BJ (cell line): ENCODE measurements around the gene ZNF148. TPM values are rescaled to one million over a fixed set of nuclear protein-coding genes. Genes with fewer than 3 reads are reported as not detected.

Source experiments
- CTCF ChIA-PET: fragments of 350-600 bp; formaldehyde crosslinking; extraction: SDS; loops from one replicate; lab custom pipeline; 2021; ENCODE audit warnings: antibody characterized with exemption, inconsistent platforms; lab: Yijun Ruan, JAX
- POLR2A ChIA-PET: fragments of 300-600 bp; sonication (Branson Sonifier 250); formaldehyde crosslinking; extraction: SDS; loops from one replicate; lab custom pipeline; 2021; ENCODE audit warnings: antibody characterized with exemption; lab: Charles Lee
- DNase-seq: peaks from one replicate; pipeline ENCODE4 v3.0.0-alpha.2; 2011; ENCODE audit warnings: low read depth
- H3K27me3 ChIP-seq: 2 replicates; pipeline ENCODE4 v1.6.0; 2011; ENCODE audit warnings: low read length; ENCODE audit not compliant: control insufficient read depth, insufficient read depth
- H3K36me3 ChIP-seq: 2 replicates; pipeline ENCODE4 v1.5.1; 2011; ENCODE audit warnings: low read length; ENCODE audit not compliant: control insufficient read depth, insufficient read depth
- H3K4me3 ChIP-seq: 2 replicates; pipeline ENCODE4 v1.5.1; 2011; ENCODE audit warnings: low read depth, mild to moderate bottlenecking, control low read depth, low read length
- polyA plus RNA-seq: library from polyadenylated mRNA; depleted of rRNA; stranded (reverse); fragments of >200 nt; gene quantifications from 2 replicates; pipeline ENCODE4 v1.2.3, GENCODE V29; 2011
- TF ChIP-seq, protein P1 (sequence below): IDR thresholded peaks from 2 replicates; pipeline ENCODE4 v1.5.1; 2011; ENCODE audit warnings: low read depth, mild to moderate bottlenecking, control low read depth, inconsistent platforms, low read length, moderate library complexity; ENCODE audit not compliant: insufficient read depth

Gene ZNF148
- polyA plus RNA-seq, 1 experiment: 18.4 TPM

DNA sequence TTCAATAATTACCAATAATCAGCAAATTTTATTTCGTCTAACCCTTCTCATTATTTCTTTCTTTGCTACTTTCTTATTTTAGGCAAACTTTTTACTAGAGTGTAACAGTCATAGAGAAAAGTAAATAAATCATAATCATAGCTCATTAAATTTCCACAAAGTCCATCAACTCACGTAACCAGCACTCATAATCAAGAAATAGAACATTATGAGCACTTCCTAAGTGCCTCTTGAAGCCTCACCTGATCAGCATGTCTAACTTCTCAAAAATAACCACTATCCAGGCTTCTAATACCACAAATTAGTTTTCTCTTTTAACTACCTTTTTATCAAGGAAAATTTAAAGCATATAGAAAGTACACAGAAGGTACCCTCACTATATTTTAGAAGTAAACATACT is 124.2 kb downstream of the ZNF148 start:
- TF ChIP-seq, protein P1, sequence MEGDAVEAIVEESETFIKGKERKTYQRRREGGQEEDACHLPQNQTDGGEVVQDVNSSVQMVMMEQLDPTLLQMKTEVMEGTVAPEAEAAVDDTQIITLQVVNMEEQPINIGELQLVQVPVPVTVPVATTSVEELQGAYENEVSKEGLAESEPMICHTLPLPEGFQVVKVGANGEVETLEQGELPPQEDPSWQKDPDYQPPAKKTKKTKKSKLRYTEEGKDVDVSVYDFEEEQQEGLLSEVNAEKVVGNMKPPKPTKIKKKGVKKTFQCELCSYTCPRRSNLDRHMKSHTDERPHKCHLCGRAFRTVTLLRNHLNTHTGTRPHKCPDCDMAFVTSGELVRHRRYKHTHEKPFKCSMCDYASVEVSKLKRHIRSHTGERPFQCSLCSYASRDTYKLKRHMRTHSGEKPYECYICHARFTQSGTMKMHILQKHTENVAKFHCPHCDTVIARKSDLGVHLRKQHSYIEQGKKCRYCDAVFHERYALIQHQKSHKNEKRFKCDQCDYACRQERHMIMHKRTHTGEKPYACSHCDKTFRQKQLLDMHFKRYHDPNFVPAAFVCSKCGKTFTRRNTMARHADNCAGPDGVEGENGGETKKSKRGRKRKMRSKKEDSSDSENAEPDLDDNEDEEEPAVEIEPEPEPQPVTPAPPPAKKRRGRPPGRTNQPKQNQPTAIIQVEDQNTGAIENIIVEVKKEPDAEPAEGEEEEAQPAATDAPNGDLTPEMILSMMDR: no peak
- Histone ChIP-seq H3K27me3 (no peaks in the 10 kb centered on the region), H3K4me3 (no peak overlapping the region), H3K36me3 (no peaks in the 10 kb centered on the region)
- no peak for DNase-seq
- POLR2A ChIA-PET: no interaction called here
- CTCF ChIA-PET: interaction anchor here (1.4 kb wide), 1 partner anchor 11 kb away, joined by 3 read pairs; no protein-coding TSS in a partner anchor

DNA sequence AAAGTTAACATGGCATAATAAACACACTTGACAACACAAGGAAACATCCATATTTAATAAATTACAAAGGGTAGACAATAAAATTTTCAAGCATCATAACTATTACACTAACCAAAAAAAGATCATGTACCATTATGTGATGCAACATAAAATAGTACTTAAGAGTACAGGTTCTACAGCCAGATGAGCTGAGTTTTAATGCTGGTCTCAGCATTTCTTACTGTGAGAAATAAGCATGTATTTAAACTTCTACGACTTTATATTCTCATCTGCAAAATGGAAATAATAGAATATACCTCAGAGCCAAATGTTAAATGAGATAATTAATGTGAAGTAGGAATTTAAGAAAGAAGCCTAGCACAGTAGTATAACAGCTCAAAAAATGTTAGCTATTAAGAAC is 128.9 kb downstream of the ZNF148 start:
- CTCF ChIA-PET: no interaction called here
- no peaks in the 10 kb centered on the region for H3K36me3 ChIP-seq
- DNase-seq: no peak
- TF ChIP-seq, protein P1: no peak
- POLR2A ChIA-PET: no interaction called here
- no peaks in the 10 kb centered on the region for H3K27me3 ChIP-seq
- no peak overlapping the region for H3K4me3 ChIP-seq

DNA sequence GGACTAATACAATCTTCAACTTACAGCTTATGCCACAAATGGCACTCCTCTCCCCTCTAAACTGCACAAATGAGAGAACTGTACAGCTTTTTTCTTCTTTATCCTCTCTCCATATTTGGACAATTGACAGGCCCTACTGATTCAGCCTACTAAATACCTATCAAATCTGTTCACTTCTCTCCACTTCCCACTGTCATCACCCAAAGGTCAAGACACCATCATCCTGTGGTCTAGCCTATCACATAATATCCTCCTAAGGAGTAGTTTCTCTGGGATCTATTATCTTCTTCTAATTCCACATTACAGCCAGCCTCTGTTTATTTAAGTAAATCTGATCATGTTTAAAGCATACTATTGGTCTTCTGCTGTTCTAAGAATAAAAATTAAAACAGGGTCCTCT is 129.6 kb downstream of the ZNF148 start:
- CTCF ChIA-PET: no interaction called here
- H3K27me3 ChIP-seq: no peaks in the 10 kb centered on the region
- TF ChIP-seq, protein P1: no peak
- POLR2A ChIA-PET: no interaction called here
- DNase-seq: no peak
- no peak overlapping the region for H3K4me3 ChIP-seq
- no peaks in the 10 kb centered on the region for H3K36me3 ChIP-seq

DNA sequence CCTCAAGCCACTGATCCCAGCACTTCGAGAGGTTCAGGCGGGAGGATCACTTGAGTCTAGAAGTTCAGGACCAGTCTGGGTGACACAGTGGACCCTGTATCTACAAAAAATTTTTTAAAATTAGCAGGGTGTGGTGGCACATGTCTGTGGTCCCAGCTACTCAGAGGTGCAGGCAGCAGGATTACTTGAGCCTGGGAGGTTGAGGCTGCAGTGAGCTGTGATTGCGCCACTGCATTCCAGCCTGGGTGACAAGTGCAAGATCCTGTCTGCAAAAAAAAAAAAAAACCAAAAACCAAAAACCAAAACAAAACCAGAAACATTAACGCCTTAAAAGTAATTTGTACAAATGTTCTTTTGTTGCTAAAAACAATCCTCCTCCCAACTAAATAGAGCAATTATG is 134.6 kb downstream of the ZNF148 start:
- TF ChIP-seq, protein P1: no peak
- ChIA-PET POLR2A (no interaction called here), CTCF (interaction anchor here (1.5 kb wide), 1 partner anchor 11 kb away, joined by 3 read pairs; no protein-coding TSS in a partner anchor)
- no peak overlapping the region for H3K4me3 ChIP-seq
- no peaks in the 10 kb centered on the region for H3K36me3 ChIP-seq
- DNase-seq: no peak
- no peaks in the 10 kb centered on the region for H3K27me3 ChIP-seq

DNA sequence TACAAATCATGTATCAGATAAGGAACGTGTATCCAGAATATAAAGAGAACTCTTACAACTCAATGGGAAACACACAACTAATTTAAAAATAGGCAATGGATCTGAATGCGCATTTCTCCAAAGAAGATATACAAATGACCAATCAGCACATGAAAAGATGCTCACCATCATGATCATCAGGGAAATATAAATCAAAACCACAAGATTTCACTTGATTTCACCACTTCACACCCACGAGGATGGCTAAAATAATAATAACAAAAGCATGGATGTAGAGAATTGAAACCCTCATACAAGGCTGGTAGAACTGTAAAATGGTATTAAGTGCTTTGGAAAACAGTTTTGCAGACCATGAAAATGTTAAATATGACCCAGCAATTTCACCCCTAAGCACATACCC is 135.9 kb downstream of the ZNF148 start:
- no peak overlapping the region for H3K4me3 ChIP-seq
- DNase-seq: no peak
- POLR2A ChIA-PET: no interaction called here

More for the DNA sequence above, 135.9 kb downstream of the ZNF148 start:
- Histone ChIP-seq H3K27me3 (no peaks in the 10 kb centered on the region), H3K36me3 (no peaks in the 10 kb centered on the region)
- CTCF ChIA-PET: no interaction called here
- TF ChIP-seq, protein P1: no peak
